ENCODE data around the gene CLEC1A.

GRCh38 chr12:10069099-10069498 lies 29.7 kb downstream of the CLEC1A start:
- TF ChIP-seq YY1 (IDR thresholded peaks at IDR 0.05; ENCODE audit: insufficient read depth, insufficient read length): no peak
- no peak for TF ChIP-seq ZNF274 (IDR thresholded peaks at IDR 0.05; ENCODE audit: low read depth, low read length)
- TF ChIP-seq SUZ12 (IDR thresholded peaks at IDR 0.05; ENCODE audit: extremely low read depth, insufficient read depth, insufficient read length): no peak
